Measurements from ENCODE around the gene FAAP24.
"Not testable (repeated sequence)": the region's sequence is repeated elsewhere in the genome, so short reads cannot be mapped to it uniquely, and the experiment has no call there.

The FAAP24 gene

DNA sequence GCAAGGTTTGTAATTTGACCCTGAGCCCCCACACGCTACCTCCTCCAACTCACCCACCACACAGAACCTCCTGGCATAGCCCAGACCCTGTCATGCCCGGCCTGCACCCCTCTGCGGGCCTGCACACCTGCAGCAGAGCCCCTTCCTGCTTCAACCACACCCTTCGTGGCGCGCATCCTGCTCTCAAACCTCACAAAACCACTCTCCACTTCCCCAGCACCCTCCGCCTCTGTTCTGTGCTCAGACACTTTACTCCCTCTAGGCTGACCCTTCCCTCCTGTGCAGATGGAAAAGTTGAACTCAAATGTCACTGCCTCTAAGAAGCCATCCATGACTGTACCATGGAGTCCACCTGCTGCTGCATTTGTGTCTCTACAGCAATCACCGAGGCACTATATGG, 28.5 kb downstream of the FAAP24 start:
- no peak for DNase-seq

DNA sequence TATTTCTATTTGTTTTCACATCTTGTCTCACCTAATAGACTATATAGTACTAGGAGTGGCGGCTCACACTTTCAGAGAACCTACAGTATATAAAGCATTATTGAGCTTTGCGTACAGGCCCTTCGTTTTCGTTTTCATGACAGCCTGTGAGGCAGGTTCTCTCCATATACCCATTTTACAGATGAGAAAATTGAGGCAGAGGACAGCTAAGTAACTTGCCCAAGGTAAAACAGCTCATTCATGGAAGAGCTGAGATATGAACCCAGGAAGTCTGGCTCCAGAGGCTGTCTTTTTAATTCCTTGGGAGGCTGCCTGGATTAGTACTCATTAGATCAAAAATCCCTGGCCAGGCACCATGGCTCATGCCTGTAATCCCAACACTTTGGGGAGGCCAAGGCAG, 28.9 kb downstream of the FAAP24 start:
- DNase-seq, result no peak

DNA sequence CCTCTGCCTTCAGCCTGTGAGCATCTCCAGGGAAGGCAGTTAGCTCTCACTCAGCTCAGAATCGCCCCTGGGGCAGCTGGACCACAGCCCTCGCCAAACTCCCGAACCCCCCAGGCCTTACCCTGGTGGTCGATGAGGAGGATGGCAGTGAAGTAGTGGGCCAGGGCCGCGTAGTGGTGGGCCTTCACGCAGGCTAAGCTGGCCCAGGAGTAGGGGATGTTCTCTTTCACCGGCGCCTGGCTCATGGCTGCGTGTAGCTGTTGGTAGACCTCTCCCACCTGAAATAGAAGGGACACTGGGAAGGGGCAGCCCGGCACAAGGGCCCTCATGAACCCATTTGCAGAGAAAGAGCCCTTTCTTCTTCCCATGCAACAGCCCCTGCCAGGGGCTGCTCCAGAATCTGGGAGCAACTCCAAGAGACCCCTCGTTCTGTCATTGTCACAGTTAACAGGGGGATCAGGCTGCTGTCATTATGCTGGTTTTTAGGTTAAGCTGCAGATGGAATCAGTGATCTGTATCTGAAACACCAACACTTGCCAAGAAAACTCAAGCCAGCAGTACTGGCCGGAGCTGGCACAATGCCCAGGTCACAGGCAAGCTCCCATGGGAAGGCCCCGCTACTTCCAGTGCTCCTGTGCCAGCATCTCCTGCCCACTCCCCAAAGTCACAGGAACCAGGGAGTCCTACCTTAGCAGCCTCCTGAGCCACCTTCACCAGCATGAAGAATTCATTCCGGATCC, 30.3 kb downstream of the FAAP24 start:
- not testable (repeated sequence) for DNase-seq

DNA sequence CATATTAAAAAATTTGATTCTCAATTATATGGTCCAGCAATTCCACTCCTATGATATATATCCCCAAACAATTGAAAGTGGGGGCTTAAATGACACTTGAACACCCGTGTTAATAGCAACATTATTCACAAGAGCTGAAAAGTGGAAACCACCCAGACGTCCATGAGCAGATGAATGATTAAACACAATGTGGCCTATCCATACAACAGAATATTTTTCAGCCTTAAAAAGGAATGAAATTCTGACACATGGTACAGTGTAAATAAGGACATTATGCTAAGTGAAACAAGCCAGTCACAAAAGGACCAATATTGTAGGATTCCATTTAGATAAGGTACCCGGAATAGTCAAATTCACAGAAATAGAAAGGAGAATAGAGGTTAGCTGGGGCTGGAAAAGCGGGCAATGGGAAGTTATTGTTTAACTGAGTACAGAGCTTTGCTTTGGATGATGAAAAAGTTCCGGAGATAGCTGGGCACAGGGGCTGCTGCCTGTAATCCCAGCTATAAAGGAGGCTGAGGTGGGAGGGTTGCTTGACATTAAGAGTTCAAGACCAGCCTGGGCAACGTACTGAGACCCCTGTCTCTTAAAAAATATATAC, 31.5 kb downstream of the FAAP24 start:
- DNase-seq, result not testable (repeated sequence)

DNA sequence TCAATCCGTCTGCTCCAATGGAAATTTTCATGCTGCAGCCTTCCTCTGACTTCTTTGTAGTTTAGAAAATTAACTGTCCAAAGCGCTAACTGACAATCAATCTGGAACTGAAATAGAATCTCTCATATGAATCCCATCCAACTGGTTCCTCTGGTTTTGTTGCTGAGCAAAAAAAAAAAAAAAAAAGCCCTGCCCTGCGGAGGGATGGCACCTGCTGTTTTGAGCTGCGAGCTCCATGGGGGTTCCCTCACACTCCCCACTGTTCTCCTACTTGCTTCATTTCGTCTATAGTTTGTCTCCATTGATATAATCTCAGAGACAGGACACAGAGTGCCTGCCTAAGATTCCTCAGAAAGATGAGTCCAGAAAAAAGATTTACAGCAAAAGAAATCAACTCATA, 33.4 kb downstream of the FAAP24 start:
- no peak for DNase-seq

DNA sequence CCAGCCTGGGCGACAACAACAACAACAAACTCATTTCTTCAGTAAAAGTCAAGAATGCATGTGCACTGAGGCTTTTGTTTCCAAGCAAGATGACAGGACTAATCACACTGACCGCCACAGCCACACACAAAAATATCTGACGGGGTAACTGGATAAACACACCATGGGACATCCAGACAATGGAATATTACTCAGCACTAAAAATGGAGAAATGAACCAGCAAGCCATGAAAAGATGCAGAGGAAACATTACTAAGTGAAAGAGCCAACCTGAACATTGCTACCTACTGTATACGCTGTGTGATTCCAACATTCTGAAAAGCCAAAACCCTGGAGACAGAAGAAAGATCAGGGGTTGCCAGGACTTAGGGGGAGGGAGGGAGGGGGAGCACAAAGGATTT, 36.7 kb downstream of the FAAP24 start:
- DNase-seq, result no peak

DNA sequence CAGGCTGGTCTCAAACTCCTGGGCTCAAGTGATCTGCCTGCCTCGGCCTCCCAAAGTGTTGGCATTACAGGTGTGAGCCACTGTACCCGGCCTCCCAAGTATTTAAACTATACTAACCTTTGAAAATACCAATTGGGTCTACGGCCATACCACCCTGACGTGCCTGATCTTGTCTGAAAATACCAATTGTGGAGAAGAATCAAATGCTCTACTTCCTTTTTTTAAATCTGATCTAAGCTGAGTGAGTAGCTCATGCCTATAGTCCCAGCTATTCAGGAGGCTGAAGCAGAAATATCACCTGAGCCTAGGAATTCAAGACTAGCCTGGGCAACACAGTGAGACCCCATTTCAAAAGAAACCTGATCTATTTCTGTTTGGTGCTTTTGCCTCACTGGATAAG, 38.8 kb downstream of the FAAP24 start:
- DNase-seq, result not testable (repeated sequence)

DNA sequence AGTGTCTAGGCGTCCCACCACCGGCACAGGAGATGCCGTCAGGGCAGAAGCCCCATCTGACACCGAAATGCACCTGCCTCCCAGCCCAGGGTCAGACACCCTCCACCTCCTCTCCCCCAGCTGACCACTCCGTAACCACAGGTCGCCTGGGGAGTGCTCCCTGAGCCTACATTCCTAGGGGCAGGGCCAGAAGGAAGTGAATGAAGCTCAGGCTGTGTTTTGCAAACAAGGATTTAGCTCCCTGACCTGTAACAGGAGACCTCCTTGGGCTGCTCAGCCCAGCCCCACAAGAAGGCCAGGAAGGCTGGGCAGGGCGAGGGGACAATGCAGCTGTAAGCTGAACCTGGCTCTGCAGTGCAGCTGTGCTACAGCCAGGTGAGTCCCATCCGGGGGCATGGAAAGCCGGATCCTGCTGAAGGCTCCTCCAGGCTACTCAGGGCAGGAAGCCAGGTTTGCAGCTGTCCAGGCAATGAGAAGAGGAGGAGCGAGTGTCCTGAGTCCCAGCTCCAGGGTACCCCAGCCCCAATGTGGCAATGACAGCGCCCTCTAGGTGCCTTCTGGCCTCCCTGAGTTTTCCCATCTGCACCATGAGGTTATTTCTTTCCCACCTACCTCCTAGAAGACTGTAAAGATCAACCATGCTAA, 50.6 kb downstream of the FAAP24 start:
- DNase-seq, result no peak

DNA sequence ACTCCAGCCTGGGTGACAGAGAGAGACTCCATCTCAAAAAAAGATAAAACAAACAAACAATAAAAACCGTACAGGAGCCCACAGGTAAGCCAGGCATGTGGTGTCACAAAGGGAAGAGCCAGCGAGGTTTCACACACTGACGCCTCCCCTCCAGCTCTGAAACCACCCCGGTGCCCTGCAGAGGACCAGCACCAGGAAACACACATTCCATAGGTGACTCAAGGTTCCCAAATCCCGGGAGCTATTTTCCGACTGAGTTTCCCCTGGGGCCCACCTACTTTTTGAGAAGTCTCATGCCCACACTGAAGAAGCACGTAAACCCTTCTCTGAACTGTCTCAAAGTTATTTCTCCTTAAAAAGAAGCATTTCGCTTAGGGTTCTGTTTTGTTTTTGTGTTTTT, 52.4 kb downstream of the FAAP24 start:
- no peak for DNase-seq

DNA sequence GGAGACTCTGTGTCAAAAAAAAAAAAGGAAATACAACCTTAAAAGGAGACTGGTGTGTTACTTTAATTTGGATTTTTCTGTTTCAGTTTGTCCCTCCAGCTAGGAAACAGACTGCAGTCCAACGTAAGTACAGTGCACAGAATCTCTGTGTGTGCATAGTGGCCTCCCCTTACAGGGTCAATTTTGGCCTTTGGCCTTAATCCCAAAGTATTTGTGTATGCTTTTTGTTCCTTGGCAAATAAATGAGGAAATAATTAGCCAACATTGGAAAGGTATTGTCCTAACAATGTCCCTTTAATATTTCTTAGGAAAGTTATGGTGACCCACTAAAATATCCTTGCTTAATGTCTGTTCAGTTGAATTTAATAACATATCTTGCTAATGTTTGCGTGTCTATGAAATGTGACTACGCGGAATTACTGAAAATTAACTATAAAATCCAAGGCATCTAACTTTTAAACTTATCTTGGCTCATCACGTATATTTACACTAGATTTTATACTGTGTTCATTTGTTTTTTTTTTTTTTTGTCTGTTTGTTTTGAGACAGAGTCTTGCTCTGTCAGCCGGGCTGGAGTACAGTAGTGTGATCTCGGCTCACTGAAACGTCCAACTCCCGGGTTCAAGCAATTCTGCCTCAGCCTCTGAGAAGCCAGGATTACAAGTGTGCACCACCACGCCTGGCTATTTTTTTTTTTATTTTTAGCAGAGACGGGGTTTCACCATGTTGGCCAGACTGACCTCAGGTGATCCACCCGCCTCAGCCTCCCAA, 53.6 kb downstream of the FAAP24 start:
- not testable (repeated sequence) for DNase-seq

DNA sequence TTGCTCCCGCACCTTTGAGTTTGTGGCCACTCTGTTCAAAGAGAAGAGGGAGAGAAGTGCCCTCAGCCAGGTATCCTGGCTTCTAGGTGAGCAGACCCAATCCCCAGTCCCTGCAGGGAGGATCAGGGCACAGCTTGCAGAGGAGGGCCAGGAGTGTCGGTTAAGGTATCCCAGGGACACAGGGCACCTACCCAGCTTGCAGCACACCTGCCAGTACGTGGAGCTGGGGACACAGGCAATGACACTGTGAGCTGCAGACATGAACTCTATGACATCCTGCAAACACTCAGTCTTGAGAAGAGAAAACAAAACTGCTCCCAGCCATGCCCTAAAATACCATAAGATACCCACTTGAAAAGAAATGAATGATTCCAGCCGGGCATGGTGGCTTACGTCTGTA, 54.6 kb downstream of the FAAP24 start:
- DNase-seq, result not testable (repeated sequence)
